Hepatocyte (in vitro differentiated cells): ENCODE data around the gene P2RY14. TPM values are rescaled to one million over a fixed set of nuclear protein-coding genes. Genes with fewer than 3 reads are reported as not detected.

Experiments
- DNase-seq: peaks from one replicate; pipeline ENCODE4 v3.0.0-alpha.2; 2016; ENCODE audit warnings: low spot score
- H2AFZ ChIP-seq: fragments of 200-600 bp; sonication (generic); 2 replicates; pipeline ENCODE4 v1.6.0; 2016; ENCODE audit warnings: antibody characterized with exemption, mild to moderate bottlenecking
- H3K27ac ChIP-seq: fragments of 200-600 bp; sonication (generic); 2 replicates; pipeline ENCODE4 v1.5.1; 2016; ENCODE audit warnings: mild to moderate bottlenecking
- H3K27me3 ChIP-seq: fragments of 200-600 bp; sonication (generic); 2 replicates; pipeline ENCODE4 v1.6.1; 2016
- H3K36me3 ChIP-seq: fragments of 200-600 bp; sonication (generic); replicated peaks from 2 replicates; pipeline ENCODE4 v1.5.1; 2016; ENCODE audit warnings: low read depth; ENCODE audit not compliant: insufficient read depth
- H3K4me1 ChIP-seq: fragments of 200-600 bp; sonication (generic); 2 replicates; pipeline ENCODE4 v1.5.1; 2016; ENCODE audit warnings: mild to moderate bottlenecking, moderate library complexity; ENCODE audit not compliant: insufficient read depth
- H3K4me2 ChIP-seq: fragments of 200-600 bp; sonication (generic); 2 replicates; pipeline ENCODE4 v1.6.0; 2016
- H3K4me3 ChIP-seq: fragments of 200-600 bp; sonication (generic); 2 replicates; pipeline ENCODE4 v1.5.1; 2016; ENCODE audit warnings: mild to moderate bottlenecking
- H3K79me2 ChIP-seq: fragments of 200-600 bp; sonication (generic); 2 replicates; pipeline ENCODE4 v1.6.0; 2017; ENCODE audit warnings: mild to moderate bottlenecking
- H3K9me2 ChIP-seq: fragments of 200-600 bp; sonication (generic); replicated peaks from 2 replicates; pipeline ENCODE4 v1.6.0; 2017; ENCODE audit warnings: mild to moderate bottlenecking; ENCODE audit not compliant: insufficient read depth
- H3K9me3 ChIP-seq: fragments of 200-600 bp; sonication (generic); 2 replicates; pipeline ENCODE4 v1.5.1; 2016; ENCODE audit warnings: low read depth, mild to moderate bottlenecking
- H4K20me1 ChIP-seq: fragments of 200-600 bp; sonication (generic); 2 replicates; pipeline ENCODE4 v1.6.0; 2016; ENCODE audit warnings: mild to moderate bottlenecking; ENCODE audit not compliant: insufficient read depth, poor library complexity, severe bottlenecking
- EZH2 ChIP-seq: fragments of 200-600 bp; sonication (generic); IDR thresholded peaks from 2 replicates; pipeline ENCODE4 v1.6.1; 2016; ENCODE audit warnings: antibody characterized with exemption, mild to moderate bottlenecking, borderline replicate concordance
- EZH2phosphoT487 ChIP-seq: fragments of 200-600 bp; sonication (generic); IDR thresholded peaks from one replicate; pipeline ENCODE4 v1.6.1; 2018; ENCODE audit warnings: antibody characterized with exemption, mild to moderate bottlenecking, low read depth, moderate library complexity; ENCODE audit not compliant: unreplicated experiment, severe bottlenecking
- WGBS: methylation state at CpG from one replicate; pipeline ENCODE4 v1.1.6; 2016; ENCODE audit warnings: low lambda C conversion rate; ENCODE audit errors: missing lambda C conversion rate; 5-methylcytosine and 5-hydroxymethylcytosine counted together
- polyA plus RNA-seq: library from polyadenylated mRNA; unstranded; fragments of >200 nt; fragmentation: Nextera tagmentation; extraction: Ambion mirVana; gene quantifications from 2 replicates; pipeline ENCODE4 v1.2.1, GENCODE V29; 2016
- total RNA-seq: library from RNA; depleted of rRNA; stranded (reverse); fragments of >200 nt; gene quantifications from 2 replicates; pipeline ENCODE4 v1.2.3, GENCODE V29; 2014
- TF ChIP-seq, protein P1 (sequence below): fragments of 200-600 bp; sonication (generic); IDR thresholded peaks from 2 replicates; pipeline ENCODE4 v1.5.1; 2016; ENCODE audit warnings: antibody characterized with exemption, mild to moderate bottlenecking; ENCODE audit not compliant: poor library complexity

The P2RY14 gene
- total and polyA plus RNA-seq, 2 experiments from 2014 or later: 0.11 TPM; not detected in 1

DNA sequence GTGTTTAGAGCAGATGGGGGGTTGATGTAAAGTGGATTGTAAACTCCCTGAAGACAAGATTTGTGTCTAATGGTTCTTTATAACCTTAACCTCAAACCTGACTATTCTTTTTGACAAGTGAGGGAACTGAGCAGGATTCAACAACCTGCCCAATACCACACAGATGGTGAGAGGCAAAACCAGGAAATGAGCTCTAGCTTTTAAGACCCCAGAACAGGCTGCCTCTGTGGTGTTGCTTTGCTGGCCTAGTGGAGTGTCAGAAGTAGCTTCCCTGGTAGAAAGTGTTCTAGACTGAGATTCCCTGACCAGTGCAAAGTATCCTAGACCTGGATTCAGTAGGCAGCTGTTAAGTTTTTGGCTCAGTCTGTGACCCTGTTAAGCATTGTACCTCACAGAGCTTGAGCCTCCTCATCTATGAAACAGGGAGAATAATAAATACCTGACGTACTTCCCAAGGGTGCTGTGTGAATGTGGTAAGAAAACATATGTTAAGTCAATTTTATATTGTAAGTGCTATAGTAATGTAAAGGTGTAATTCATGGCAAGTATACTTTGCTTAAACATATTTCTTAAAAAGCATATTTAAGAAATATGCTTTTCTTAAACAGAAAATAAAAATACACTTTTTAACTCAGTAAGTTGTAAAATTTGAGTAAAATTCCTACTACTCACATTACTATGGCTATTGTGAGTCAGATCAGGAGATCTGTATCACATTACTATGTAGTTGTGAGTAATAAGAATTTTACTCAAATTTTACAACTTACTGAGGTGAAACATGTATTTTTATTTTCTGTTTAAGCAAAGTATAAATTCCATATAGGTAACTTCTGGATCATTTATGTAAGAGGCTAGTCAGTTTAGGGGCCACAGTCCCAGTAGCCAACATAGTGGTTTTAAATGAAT, 29.5 kb upstream of the P2RY14 start:
- H4K20me1 ChIP-seq: no peaks in the 10 kb centered on the region
- H3K4me1 ChIP-seq: peaks cover 15% of the 10 kb centered on the region
- no peak overlapping the region for H3K4me2 ChIP-seq
- no peak overlapping the region for H2AFZ ChIP-seq
- H3K9me3 ChIP-seq: no peaks in the 10 kb centered on the region
- no peaks in the 10 kb centered on the region for H3K9me2 ChIP-seq
- no peaks in the 10 kb centered on the region for H3K36me3 ChIP-seq
- WGBS: 89% methylated on average over 1 of the region's 1 CpG
- TF ChIP-seq EZH2phosphoT487: no peak
- TF ChIP-seq, protein P1, sequence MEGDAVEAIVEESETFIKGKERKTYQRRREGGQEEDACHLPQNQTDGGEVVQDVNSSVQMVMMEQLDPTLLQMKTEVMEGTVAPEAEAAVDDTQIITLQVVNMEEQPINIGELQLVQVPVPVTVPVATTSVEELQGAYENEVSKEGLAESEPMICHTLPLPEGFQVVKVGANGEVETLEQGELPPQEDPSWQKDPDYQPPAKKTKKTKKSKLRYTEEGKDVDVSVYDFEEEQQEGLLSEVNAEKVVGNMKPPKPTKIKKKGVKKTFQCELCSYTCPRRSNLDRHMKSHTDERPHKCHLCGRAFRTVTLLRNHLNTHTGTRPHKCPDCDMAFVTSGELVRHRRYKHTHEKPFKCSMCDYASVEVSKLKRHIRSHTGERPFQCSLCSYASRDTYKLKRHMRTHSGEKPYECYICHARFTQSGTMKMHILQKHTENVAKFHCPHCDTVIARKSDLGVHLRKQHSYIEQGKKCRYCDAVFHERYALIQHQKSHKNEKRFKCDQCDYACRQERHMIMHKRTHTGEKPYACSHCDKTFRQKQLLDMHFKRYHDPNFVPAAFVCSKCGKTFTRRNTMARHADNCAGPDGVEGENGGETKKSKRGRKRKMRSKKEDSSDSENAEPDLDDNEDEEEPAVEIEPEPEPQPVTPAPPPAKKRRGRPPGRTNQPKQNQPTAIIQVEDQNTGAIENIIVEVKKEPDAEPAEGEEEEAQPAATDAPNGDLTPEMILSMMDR: no peak
- no peak for TF ChIP-seq EZH2
- no peaks in the 10 kb centered on the region for H3K79me2 ChIP-seq
- DNase-seq: no peak
- H3K4me3 ChIP-seq: no peak overlapping the region
- H3K27ac ChIP-seq: no peak overlapping the region
- H3K27me3 ChIP-seq: no peaks in the 10 kb centered on the region

DNA sequence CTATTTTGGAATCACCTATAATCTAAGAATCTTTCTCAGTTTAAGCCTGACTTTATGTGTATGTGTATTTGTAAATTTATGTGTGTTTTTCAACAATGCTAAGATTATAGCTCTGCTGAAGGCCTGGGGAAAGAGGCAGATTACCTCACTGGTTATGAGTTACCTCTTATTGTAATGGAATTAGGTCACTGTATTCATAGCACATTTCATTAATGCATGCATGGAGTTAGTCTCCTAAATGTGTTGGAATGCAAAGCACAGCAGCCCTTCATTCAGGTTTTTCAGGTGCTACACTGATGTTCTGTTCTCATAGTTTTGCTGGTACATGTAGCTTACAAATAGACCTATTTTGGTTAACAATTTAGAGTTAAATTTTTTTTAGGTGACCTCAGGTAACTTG, 28.8 kb upstream of the P2RY14 start:
- Histone ChIP-seq H3K4me1 (peaks cover 15% of the 10 kb centered on the region), H3K27me3 (no peaks in the 10 kb centered on the region), H3K79me2 (no peaks in the 10 kb centered on the region), H3K9me3 (no peaks in the 10 kb centered on the region), H3K9me2 (no peaks in the 10 kb centered on the region), H3K4me2 (no peak overlapping the region), H3K36me3 (no peaks in the 10 kb centered on the region), H2AFZ (no peak overlapping the region), H3K27ac (no peak overlapping the region), H4K20me1 (no peaks in the 10 kb centered on the region), H3K4me3 (no peak overlapping the region)
- no peak for DNase-seq
- TF ChIP-seq EZH2 (no peak), EZH2phosphoT487 (no peak)
- TF ChIP-seq, protein P1: no peak

DNA sequence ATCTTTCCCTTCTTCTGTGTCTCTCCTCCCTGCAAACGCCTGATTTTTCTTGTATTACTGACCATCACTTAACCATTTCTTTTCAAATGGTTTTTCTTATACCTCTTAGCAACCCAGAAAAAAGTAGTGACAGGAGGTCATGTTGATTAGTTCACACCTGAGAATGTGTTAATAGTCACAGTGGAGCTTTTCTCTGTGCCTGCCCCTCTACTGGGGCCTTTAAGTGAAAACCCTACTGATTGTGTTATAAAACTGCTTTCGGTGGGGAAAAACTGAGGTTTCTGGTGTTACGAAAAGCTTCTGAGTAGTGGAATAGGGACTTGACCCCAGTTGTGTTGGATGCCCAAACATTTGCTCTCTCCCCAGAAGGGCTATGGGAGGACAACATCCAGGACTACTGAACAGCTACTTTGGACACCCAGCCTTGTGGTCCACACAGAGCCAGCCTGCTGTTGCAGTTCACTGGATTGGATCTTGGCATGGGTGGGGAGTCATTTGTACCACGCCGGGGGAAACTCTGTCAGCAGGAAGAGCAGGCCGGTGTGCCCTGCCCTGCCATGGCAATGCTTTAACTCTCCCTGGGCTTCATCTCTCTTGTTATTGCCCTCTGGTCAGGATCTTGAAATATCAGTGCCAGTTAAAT, 27.9 kb upstream of the P2RY14 start:
- no peaks in the 10 kb centered on the region for H3K36me3 ChIP-seq
- no peaks in the 10 kb centered on the region for H3K79me2 ChIP-seq
- no peak overlapping the region for H3K4me2 ChIP-seq
- H4K20me1 ChIP-seq: no peaks in the 10 kb centered on the region
- DNase-seq: no peak
- H3K9me2 ChIP-seq: no peaks in the 10 kb centered on the region
- peaks cover 15% of the 10 kb centered on the region for H3K4me1 ChIP-seq
- H3K9me3 ChIP-seq: no peaks in the 10 kb centered on the region
- 92% methylated on average over 6 of the region's 6 CpGs for WGBS
- no peak overlapping the region for H2AFZ ChIP-seq
- peak overlapping the region; percentile 84 for H3K27ac ChIP-seq
- no peak overlapping the region for H3K4me3 ChIP-seq
- no peak for TF ChIP-seq EZH2phosphoT487
- TF ChIP-seq, protein P1: no peak
- no peak for TF ChIP-seq EZH2
- no peaks in the 10 kb centered on the region for H3K27me3 ChIP-seq
